ENCODE measurements around the gene NFATC1.

The NFATC1 gene

GRCh38 chr18:79522451-79523205 lies 126.9 kb downstream of the NFATC1 start:
- Mint-ChIP-seq H3K27me3 (peaks cover 53% of the 10 kb centered on the region), H3K36me3 (ENCODE audit: low read depth) (peaks cover 27% of the 10 kb centered on the region), H3K4me3 (no peak overlapping the region), H3K4me1 (ENCODE audit: low read depth) (peaks cover 57% of the 10 kb centered on the region), H3K27ac (no peak overlapping the region), H3K9me3 (no peaks in the 10 kb centered on the region)
- intact Hi-C loops (cut with micrococcal nuclease) = no loop called here

- Mint-ChIP-seq H3K4me3 (no peak overlapping the region), H3K4me1 (ENCODE audit: low read depth) (peaks cover 51% of the 10 kb centered on the region), H3K9me3 (no peaks in the 10 kb centered on the region), H3K27ac (no peak overlapping the region), H3K36me3 (ENCODE audit: low read depth) (peaks cover 29% of the 10 kb centered on the region), H3K27me3 (peaks cover 51% of the 10 kb centered on the region)
- intact Hi-C loops (cut with micrococcal nuclease) = no loop called here
Observed at GRCh38 chr18:79523206-79523735, 127.5 kb downstream of the NFATC1 start.

GRCh38 chr18:79523736-79524180 lies 128.0 kb downstream of the NFATC1 start:
- no peaks in the 10 kb centered on the region for H3K9me3 Mint-ChIP-seq
- intact Hi-C loops (cut with micrococcal nuclease) = no loop called here
- peaks cover 33% of the 10 kb centered on the region for H3K36me3 Mint-ChIP-seq (ENCODE audit: low read depth)
- H3K4me1 Mint-ChIP-seq (ENCODE audit: low read depth) = peaks cover 50% of the 10 kb centered on the region
- H3K27me3 Mint-ChIP-seq = peaks cover 48% of the 10 kb centered on the region
- H3K27ac Mint-ChIP-seq = peak overlapping the region; percentile 58
- no peak overlapping the region for H3K4me3 Mint-ChIP-seq

- no peak overlapping the region for H3K4me3 Mint-ChIP-seq
- peaks cover 50% of the 10 kb centered on the region for H3K4me1 Mint-ChIP-seq (ENCODE audit: low read depth)
- peaks cover 40% of the 10 kb centered on the region for H3K36me3 Mint-ChIP-seq (ENCODE audit: low read depth)
- H3K27me3 Mint-ChIP-seq = peaks cover 44% of the 10 kb centered on the region
- H3K27ac Mint-ChIP-seq = peak overlapping the region; percentile 58
- intact Hi-C loops (cut with micrococcal nuclease) = no loop called here
- no peaks in the 10 kb centered on the region for H3K9me3 Mint-ChIP-seq
Observed at GRCh38 chr18:79524181-79525078, 128.7 kb downstream of the NFATC1 start.

GRCh38 chr18:79525556-79526467 lies 130.1 kb downstream of the NFATC1 start:
- H3K9me3 Mint-ChIP-seq = no peaks in the 10 kb centered on the region
- peaks cover 30% of the 10 kb centered on the region for H3K27me3 Mint-ChIP-seq
- intact Hi-C loops (cut with micrococcal nuclease) = no loop called here
- peaks cover 45% of the 10 kb centered on the region for H3K4me1 Mint-ChIP-seq (ENCODE audit: low read depth)
- peaks cover 41% of the 10 kb centered on the region for H3K36me3 Mint-ChIP-seq (ENCODE audit: low read depth)
- no peak overlapping the region for H3K4me3 Mint-ChIP-seq
- peak overlapping the region; percentile 24 for H3K27ac Mint-ChIP-seq

GRCh38 chr18:79526468-79527460 lies 131.0 kb downstream of the NFATC1 start:
- H3K27ac Mint-ChIP-seq = no peak overlapping the region
- H3K4me3 Mint-ChIP-seq = no peak overlapping the region
- H3K36me3 Mint-ChIP-seq (ENCODE audit: low read depth) = peaks cover 41% of the 10 kb centered on the region
- H3K4me1 Mint-ChIP-seq (ENCODE audit: low read depth) = peaks cover 42% of the 10 kb centered on the region
- no peaks in the 10 kb centered on the region for H3K9me3 Mint-ChIP-seq
- peaks cover 25% of the 10 kb centered on the region for H3K27me3 Mint-ChIP-seq
- intact Hi-C loops (cut with micrococcal nuclease) = no loop called here

GRCh38 chr18:79527656-79528315 lies 132.1 kb downstream of the NFATC1 start:
- H3K4me1 Mint-ChIP-seq (ENCODE audit: low read depth) = peaks cover 32% of the 10 kb centered on the region
- intact Hi-C loops (cut with micrococcal nuclease) = loop anchor here (2.0 kb wide), 1 partner anchor 115 kb away; no protein-coding TSS in a partner anchor
- H3K36me3 Mint-ChIP-seq (ENCODE audit: low read depth) = peaks cover 41% of the 10 kb centered on the region
- H3K4me3 Mint-ChIP-seq = no peak overlapping the region
- H3K9me3 Mint-ChIP-seq = no peaks in the 10 kb centered on the region
- no peak overlapping the region for H3K27ac Mint-ChIP-seq
- peaks cover 16% of the 10 kb centered on the region for H3K27me3 Mint-ChIP-seq

- H3K9me3 Mint-ChIP-seq = no peaks in the 10 kb centered on the region
- peaks cover 41% of the 10 kb centered on the region for H3K36me3 Mint-ChIP-seq (ENCODE audit: low read depth)
- H3K4me1 Mint-ChIP-seq (ENCODE audit: low read depth) = peaks cover 27% of the 10 kb centered on the region
- intact Hi-C loops (cut with micrococcal nuclease) = loop anchor here (2.0 kb wide), 1 partner anchor 114 kb away; no protein-coding TSS in a partner anchor
- no peak overlapping the region for H3K4me3 Mint-ChIP-seq
- H3K27ac Mint-ChIP-seq = no peak overlapping the region
- H3K27me3 Mint-ChIP-seq = peaks cover 13% of the 10 kb centered on the region
Observed at GRCh38 chr18:79528316-79528695, 132.6 kb downstream of the NFATC1 start.

GRCh38 chr18:79528846-79529245 lies 133.1 kb downstream of the NFATC1 start:
- Mint-ChIP-seq H3K9me3 (no peaks in the 10 kb centered on the region), H3K27ac (no peak overlapping the region), H3K36me3 (ENCODE audit: low read depth) (peaks cover 41% of the 10 kb centered on the region), H3K27me3 (peaks cover 14% of the 10 kb centered on the region), H3K4me1 (ENCODE audit: low read depth) (peaks cover 22% of the 10 kb centered on the region), H3K4me3 (no peak overlapping the region)
- intact Hi-C loops (cut with micrococcal nuclease) = loop anchor here (1.0 to 2.0 kb wide), 2 partner anchors 114 to 149 kb away; no protein-coding TSS in a partner anchor

GRCh38 chr18:79529296-79529695 lies 133.6 kb downstream of the NFATC1 start:
- Mint-ChIP-seq H3K36me3 (ENCODE audit: low read depth) (peaks cover 41% of the 10 kb centered on the region), H3K27me3 (peaks cover 14% of the 10 kb centered on the region), H3K9me3 (no peaks in the 10 kb centered on the region), H3K4me1 (ENCODE audit: low read depth) (peaks cover 17% of the 10 kb centered on the region), H3K27ac (no peak overlapping the region), H3K4me3 (no peak overlapping the region)
- intact Hi-C loops (cut with micrococcal nuclease) = loop anchor here (1.0 to 2.0 kb wide), 2 partner anchors 114 to 149 kb away; no protein-coding TSS in a partner anchor

GRCh38 chr18:79529991-79530390 lies 134.3 kb downstream of the NFATC1 start:
- H3K9me3 Mint-ChIP-seq = no peaks in the 10 kb centered on the region
- H3K27ac Mint-ChIP-seq = peak overlapping the region; percentile 19
- peaks cover 9% of the 10 kb centered on the region for H3K27me3 Mint-ChIP-seq
- H3K36me3 Mint-ChIP-seq (ENCODE audit: low read depth) = peaks cover 35% of the 10 kb centered on the region
- H3K4me1 Mint-ChIP-seq (ENCODE audit: low read depth) = peaks cover 10% of the 10 kb centered on the region
- intact Hi-C loops (cut with micrococcal nuclease) = loop anchor here (1.0 to 2.0 kb wide), 2 partner anchors 113 to 150 kb away; no protein-coding TSS in a partner anchor
- no peak overlapping the region for H3K4me3 Mint-ChIP-seq

GRCh38 chr18:79530821-79531220 lies 135.1 kb downstream of the NFATC1 start:
- Mint-ChIP-seq H3K4me1 (ENCODE audit: low read depth) (peaks cover 5% of the 10 kb centered on the region), H3K36me3 (ENCODE audit: low read depth) (peaks cover 35% of the 10 kb centered on the region), H3K27me3 (peaks cover 4% of the 10 kb centered on the region), H3K9me3 (no peaks in the 10 kb centered on the region), H3K27ac (no peak overlapping the region), H3K4me3 (no peak overlapping the region)
- intact Hi-C loops (cut with micrococcal nuclease) = no loop called here

All from dendritic cell treated with granulocyte-macrophage colony-stimulating factor and Interleukin-4, amounts not matched to agents 40 ng/mL and 50 ng/mL, for 4 days (primary cell).